ENCODE results near the gene FLAD1. TPM values are rescaled to one million over a fixed set of nuclear protein-coding genes. Genes with fewer than 3 reads are reported as not detected.
A peak's percentile ranks its signal among the peaks of the same experiment; 100 is the strongest.

The FLAD1 gene
- polyA plus RNA-seq, 5 donors = 27.1 to 33.6 (median 28.1) TPM

DNA sequence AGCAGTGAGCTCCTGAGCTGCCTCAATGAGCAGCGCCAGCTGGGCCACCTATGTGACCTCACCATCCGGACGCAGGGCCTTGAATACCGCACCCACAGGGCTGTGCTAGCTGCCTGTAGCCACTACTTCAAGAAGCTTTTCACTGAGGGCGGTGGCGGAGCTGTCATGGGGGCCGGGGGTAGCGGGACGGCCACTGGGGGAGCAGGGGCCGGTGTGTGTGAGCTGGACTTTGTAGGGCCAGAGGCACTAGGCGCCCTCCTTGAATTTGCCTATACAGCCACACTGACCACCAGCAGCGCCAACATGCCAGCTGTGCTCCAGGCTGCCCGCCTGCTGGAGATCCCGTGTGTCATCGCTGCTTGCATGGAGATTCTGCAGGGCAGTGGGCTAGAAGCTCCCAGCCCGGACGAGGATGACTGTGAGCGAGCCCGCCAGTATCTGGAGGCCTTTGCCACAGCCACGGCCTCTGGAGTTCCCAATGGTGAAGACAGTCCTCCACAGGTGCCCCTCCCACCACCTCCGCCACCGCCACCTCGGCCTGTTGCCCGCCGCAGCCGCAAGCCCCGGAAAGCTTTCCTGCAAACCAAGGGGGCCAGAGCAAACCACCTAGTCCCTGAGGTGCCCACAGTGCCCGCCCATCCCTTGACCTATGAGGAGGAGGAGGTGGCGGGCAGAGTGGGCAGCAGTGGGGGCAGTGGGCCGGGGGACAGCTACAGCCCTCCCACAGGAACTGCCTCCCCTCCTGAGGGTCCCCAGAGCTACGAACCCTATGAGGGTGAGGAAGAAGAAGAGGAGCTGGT lies 31.8 kb downstream of the FLAD1 start:
- no peak for DNase-seq

GRCh38 chr1:155015527-155016230 lies 32.5 kb downstream of the FLAD1 start:
- no peak for DNase-seq

- DNase-seq = no peak
Measured at GRCh38 chr1:155016231-155016831, 33.2 kb downstream of the FLAD1 start.

- DNase-seq = peak; percentile 82 to 87
Measured at GRCh38 chr1:155017041-155017945, 34.1 kb downstream of the FLAD1 start.

DNA sequence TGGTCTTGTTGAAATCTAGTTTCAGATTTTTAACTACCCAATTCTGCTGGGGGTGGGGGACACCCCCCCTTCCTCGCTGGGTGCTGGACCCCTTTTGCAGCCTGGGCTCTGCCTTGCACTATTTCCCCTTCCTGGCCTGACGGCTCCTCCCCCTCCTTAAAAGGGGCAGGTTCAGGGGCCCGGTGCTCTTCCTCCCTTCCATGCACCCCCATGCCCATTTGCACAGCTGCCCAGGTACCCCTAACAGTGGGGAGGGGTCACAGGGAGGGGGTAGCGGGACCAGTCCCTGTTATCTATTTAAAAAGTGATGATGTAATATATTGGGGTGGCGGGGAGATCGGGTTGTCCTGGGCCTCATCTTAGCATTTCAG lies 34.8 kb downstream of the FLAD1 start:
- DNase-seq = no peak

DNA sequence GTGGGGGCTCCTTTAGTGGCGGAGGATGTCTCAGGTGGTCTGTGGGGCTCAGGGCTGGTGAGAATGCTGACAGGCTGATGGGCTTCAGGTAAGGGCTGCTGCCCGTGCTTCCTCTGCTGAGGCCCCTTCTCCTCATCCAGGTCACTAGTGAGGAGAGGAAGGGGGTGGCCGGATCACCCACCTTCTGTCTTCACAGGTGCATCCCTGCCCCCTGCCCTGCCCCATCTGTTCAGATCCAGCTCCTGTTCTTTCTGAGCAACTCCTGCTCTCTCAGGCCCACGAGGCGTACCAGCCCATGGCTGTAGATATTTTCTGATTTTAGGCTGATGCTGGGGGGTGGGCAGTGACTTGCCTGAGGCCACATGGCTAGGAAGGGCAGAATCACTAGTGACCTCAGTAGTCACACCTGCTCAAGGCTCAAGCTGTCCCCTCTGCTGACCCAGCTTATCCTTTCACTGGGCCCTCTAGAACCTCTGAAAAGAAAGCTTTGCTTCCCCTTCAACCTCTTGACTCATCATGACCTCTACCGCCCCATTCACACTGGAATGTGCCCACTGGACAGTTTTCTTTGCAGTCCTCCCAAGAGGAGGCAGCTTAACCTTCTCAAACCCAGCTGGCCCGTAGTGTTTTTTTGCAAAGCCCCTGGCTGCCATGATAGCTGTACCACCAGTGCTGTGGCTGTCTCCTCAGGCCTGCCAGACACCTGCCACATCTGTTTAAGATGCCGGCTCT lies 35.6 kb downstream of the FLAD1 start:
- no peak for DNase-seq

DNA sequence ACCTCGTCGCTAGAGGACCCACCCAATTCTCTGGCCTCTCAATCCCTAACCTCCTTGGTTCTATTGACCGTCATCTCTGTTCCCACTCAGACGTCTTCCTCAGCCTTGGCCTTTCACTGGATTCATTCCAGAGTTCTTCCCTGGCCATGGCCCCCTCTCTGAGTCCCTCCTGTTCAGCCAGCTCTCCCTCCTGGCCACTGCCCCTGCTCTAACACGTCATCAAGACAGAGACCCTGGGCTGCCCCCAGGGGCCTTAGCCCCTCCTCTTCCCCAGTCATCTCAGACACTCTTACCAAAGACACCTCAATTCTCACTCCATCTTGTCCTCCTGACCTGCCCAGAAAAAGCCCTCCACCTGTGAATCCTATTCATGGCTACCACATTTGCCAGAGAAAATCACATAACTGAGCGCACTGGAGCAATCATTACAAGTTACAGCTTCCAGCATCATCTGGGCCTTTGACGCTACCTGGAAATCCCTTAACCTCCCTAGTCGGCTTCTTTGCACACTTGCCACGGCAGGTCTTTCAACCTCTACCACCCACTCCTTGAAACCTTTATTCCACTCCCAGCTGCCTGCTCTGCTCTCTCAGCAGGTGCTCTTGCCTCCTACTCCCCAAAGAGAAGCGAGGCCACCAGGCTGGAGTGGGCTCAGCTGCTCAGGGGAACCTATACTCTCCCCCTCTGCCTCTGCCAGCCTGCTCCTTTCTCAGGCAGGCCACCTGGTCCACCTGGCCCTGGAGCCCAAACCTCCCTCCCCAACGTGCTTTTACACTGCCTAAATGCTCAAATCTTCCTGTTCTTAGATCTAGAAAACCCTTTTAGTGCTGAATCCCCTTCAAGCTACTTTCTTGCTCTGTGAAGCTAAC lies 36.5 kb downstream of the FLAD1 start:
- no peak for DNase-seq

DNA sequence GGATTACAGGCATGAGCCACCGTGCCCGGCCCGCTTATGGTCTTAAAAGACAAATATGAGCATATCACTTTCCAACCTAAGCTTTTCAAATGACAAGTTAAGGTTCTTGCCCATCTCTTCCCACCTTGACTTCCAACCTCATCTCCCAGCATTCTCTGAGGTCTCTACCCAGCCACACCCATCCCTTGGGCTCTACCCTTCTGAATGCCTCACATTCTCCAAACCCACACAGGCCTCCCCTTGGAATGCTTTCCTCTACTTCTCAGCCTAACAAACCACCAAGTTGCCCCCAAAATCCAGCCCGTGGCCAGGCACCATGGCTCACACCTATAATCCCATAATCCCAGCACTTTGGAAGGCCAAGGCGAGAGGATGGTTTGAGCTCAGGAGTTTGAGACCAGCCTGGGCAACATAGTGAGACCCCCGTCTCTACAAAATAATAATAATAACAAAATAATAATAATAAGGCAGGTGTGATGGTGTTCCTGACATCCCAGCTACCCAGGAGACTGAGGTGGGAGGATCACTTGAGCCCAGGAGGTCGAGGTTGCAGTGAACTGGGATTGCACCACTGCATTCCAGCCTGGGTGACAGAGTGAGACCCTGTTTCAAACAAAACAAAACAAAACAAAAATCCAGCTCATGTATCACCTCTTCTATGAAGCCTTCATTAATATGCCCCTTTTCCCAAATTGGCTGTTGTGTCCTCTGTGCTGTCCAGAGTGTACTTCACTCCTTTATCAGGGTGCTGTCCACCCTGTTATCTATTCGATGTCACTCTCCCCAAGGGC lies 39.2 kb downstream of the FLAD1 start:
- DNase-seq = no peak

DNA sequence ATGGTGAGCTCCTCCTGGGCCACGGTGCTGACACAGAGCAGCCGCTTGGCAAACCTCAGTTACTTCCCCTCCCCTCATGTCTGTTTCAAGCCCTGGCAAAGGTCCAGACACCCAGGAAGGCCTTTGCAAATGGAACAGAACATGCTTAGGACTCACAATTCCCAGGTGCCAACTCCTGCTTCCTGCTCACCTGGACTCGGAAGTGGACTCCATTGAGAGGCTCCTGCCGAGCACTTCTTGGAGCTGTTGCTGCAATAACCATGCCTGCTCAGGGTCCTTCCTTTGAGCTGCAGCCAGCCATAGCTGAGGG lies 39.7 kb downstream of the FLAD1 start:
- no peak for DNase-seq

GRCh38 chr1:155023627-155024026 lies 40.5 kb downstream of the FLAD1 start:
- DNase-seq = no peak

DNA sequence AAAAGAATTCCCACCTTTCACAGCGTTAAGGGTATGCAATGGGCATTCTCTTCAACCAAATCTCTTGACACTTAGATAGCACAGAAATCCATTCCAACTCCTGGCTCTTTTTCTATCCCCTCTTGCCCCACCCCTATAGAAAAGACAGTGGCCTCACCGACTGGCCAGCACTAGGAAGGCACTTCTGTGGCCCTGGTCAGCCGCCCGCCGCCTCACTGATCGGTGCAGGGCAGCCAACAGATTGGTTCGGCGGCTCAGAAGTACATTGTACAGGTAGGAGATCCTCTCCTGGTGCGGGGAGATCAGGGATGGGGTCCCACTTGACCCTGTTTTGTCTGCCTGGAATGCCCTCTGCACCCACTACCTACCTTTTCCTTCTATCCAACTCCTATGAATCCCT lies 41.2 kb downstream of the FLAD1 start:
- DNase-seq = no peak

GRCh38 chr1:155026154-155026553 lies 43.0 kb downstream of the FLAD1 start:
- DNase-seq = no peak

- no peak for DNase-seq
Measured at GRCh38 chr1:155026588-155026987, 43.4 kb downstream of the FLAD1 start.

DNA sequence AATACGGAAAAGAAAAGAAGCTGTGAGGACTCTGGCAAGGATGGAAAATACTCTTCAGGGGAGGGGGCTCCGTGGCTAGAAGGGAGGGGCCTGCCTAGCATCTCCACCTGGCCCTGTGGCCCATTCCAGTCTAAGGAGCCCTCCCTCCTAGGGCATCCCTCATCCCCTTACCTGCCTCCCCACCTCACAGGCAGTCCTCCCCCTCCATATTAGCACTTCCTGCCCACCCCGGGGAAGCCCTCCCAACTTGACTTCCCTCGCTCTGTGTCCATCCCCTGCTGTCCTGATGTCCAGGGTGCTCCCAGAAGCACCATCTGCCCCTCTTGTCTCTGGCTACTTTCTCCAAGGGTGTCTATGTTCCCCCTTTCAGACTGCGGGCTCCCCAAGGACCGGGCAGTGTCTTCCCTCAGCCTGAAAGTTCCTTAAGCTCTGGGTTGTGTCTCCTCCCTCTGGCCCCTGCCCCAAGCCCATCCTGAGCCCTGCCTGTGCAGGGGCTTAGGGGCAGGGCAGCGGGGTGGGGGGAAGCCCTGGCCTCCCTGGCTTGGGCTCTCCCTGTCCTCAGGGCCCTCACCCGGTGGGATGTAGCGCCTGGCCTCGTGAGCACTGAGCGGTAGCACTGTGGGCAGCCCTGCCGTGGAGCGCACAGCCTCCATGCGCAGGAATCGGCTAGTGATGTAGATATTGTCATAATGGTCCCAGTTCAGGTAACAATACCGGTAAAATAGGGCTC lies 46.5 kb downstream of the FLAD1 start:
- DNase-seq = no peak

DNA sequence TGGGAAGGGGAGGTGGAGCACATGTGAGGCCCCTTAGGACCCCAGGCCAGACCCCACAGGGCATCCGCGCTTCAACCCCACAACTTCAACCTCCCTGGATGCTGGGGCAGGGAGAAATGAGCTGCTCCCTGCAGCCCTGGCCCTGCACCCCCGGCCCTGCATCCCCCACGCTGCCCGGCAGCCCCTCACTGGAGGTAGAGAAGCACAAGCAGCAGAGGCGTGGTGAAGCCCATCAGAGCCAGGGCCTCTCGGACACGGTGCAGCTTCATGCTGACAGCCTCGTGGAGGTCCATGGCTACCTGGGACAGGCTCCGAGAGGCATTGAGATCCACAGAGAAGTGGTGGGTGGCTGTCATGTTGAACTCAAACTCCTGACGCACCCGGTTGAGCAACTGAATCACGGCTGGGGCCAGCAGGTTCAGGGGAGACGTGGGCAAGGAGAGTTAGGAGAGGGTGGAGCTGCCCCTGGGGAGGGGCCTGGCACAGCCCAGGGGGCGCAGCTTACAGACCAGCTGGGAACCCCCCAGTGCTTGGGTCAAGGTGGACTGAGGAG lies 47.2 kb downstream of the FLAD1 start:
- no peak for DNase-seq

DNA sequence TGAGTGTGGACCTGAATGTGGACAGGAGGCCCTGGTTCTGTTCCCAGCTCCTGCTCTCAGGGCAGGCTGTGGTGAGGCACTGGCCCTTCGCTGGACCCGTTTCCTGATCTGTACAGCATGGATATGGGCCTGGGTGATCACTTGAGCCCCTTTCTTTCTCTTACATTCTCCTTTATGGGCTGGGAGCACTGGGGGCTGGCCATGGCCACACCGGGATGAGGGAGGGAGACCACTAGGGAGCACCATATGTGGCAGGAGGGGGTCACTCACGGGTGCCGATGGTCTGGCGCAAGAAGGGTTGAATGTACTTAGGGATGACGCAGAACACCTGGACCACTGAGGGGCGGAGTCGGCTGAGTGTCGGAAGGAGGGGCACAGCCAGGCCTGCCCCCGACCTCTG lies 47.8 kb downstream of the FLAD1 start:
- no peak for DNase-seq

DNA sequence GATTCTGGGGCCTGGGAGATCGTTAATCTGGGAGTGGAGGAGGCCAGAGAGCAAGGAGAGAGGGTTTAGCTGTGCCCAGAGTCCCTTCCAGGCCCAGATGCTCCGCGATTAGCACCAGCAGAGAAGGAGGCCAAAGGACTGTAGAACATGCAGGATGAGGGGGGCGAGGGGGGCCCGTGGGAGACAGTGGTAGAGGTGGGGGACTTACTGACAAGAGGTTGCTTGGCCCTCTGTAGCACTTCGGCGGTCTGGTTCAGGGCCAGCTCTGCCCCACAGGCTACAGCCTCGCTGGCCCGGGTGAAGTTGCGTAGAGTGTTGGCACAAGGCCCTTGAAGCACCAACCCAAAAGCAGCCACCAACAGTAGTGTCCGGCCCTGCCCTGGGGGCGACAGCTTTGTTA lies 49.7 kb downstream of the FLAD1 start:
- DNase-seq = no peak

- DNase-seq = no peak
Measured at GRCh38 chr1:155033524-155033923, 50.4 kb downstream of the FLAD1 start, which contains the start of the genes DCST1 and DCST2. DCST1 (plus strand) TSS chr1:155033824; CDS start chr1:155034037, 213 bp downstream. DCST2 (minus strand) TSS chr1:155033781; CDS start chr1:155033701, 80 bp downstream.

Data from right lung (tissue), 5 donors.